ENCODE measurements around the gene PMVK. TPM values are rescaled to one million over a fixed set of nuclear protein-coding genes. Genes with fewer than 3 reads are reported as not detected.

The PMVK gene
- total RNA-seq, 1 experiment from 2014 or later: 26.8 TPM

- no peak for DNase-seq (ENCODE audit: low spot score)
- ChIA-PET CTCF (interaction anchor here (0.6 to 3.8 kb wide), 7 partner anchors 17 to 395 kb away, joined by 3 to 77 read pairs (median 3); partner anchors contain the start of genes ADAM15 and SHC1), POLR2A (interaction anchor here (2.0 to 4.6 kb wide), 2 partner anchors 11 to 17 kb away, joined by 7 to 66 read pairs; partner anchors contain the start of genes CKS1B and SHC1)
- no peaks in the 10 kb centered on the region for H3K27me3 Mint-ChIP-seq (ENCODE audit: low read depth)
- H3K9me3 Mint-ChIP-seq: no peaks in the 10 kb centered on the region
- TF ChIP-seq CTCF (IDR thresholded peaks at IDR 0.05): no peak
- no peak for TF ChIP-seq FOXP4 (CRISPR knock-in tag; IDR thresholded peaks at IDR 0.05)
- TF ChIP-seq MLX (CRISPR knock-in tag; IDR thresholded peaks at IDR 0.05): no peak
- no peak for TF ChIP-seq ZNF232 (CRISPR knock-in tag; IDR thresholded peaks at IDR 0.05)
- TF ChIP-seq ZMAT4 (CRISPR knock-in tag; IDR thresholded peaks at IDR 0.05): no peak
- no peak for TF ChIP-seq PRRX2 (CRISPR knock-in tag; IDR thresholded peaks at IDR 0.05)
- TF ChIP-seq SMAD3 (CRISPR knock-in tag; IDR thresholded peaks at IDR 0.05; ENCODE audit: borderline replicate concordance): no peak
- TF ChIP-seq E2F4 (CRISPR knock-in tag; IDR thresholded peaks at IDR 0.05; ENCODE audit: borderline replicate concordance, low read depth): no peak
- TF ChIP-seq EMX1 (CRISPR knock-in tag; IDR thresholded peaks at IDR 0.05): no peak
- no peak for TF ChIP-seq JUN (CRISPR knock-in tag; IDR thresholded peaks at IDR 0.05)
- TF ChIP-seq NFYB (CRISPR knock-in tag; conservative IDR thresholded peaks at IDR 0.05; ENCODE audit: low read depth): no peak
- no peak for TF ChIP-seq PRDM15 (CRISPR knock-in tag; IDR thresholded peaks at IDR 0.05)
- TF ChIP-seq TCF7 (CRISPR knock-in tag; IDR thresholded peaks at IDR 0.05; ENCODE audit: low read depth): no peak
- TF ChIP-seq USF2 (CRISPR knock-in tag; IDR thresholded peaks at IDR 0.05): no peak
- TF ChIP-seq E2F1 (CRISPR knock-in tag; IDR thresholded peaks at IDR 0.05): no peak
- no peak for TF ChIP-seq SMAD4 (CRISPR knock-in tag; IDR thresholded peaks at IDR 0.05)
- peak overlapping the region; percentile 97 for H3K4me3 Mint-ChIP-seq
- peaks cover 48% of the 10 kb centered on the region for H3K4me1 Mint-ChIP-seq
- H3K27ac Mint-ChIP-seq: no peak overlapping the region
- peaks cover 5% of the 10 kb centered on the region for H3K36me3 Mint-ChIP-seq
- no peak for ATAC-seq
Measured at GRCh38 chr1:154954541-154954940, 18.0 kb upstream of the PMVK start.
